Hepatocyte (in vitro differentiated cells): Measurements from ENCODE around the gene BCAS4. TPM values are rescaled to one million over a fixed set of nuclear protein-coding genes. Genes with fewer than 3 reads are reported as not detected.

Experiments used
- DNase-seq: peaks from one replicate; pipeline ENCODE4 v3.0.0-alpha.2; 2016; ENCODE audit warnings: low spot score
- H2AFZ ChIP-seq: fragments of 200-600 bp; sonication (generic); 2 replicates; pipeline ENCODE4 v1.6.0; 2016; ENCODE audit warnings: antibody characterized with exemption, mild to moderate bottlenecking
- H3K27ac ChIP-seq: fragments of 200-600 bp; sonication (generic); 2 replicates; pipeline ENCODE4 v1.5.1; 2016; ENCODE audit warnings: mild to moderate bottlenecking
- H3K27me3 ChIP-seq: fragments of 200-600 bp; sonication (generic); 2 replicates; pipeline ENCODE4 v1.6.1; 2016
- H3K36me3 ChIP-seq: fragments of 200-600 bp; sonication (generic); replicated peaks from 2 replicates; pipeline ENCODE4 v1.5.1; 2016; ENCODE audit warnings: low read depth; ENCODE audit not compliant: insufficient read depth
- H3K4me1 ChIP-seq: fragments of 200-600 bp; sonication (generic); 2 replicates; pipeline ENCODE4 v1.5.1; 2016; ENCODE audit warnings: mild to moderate bottlenecking, moderate library complexity; ENCODE audit not compliant: insufficient read depth
- H3K4me2 ChIP-seq: fragments of 200-600 bp; sonication (generic); 2 replicates; pipeline ENCODE4 v1.6.0; 2016
- H3K4me3 ChIP-seq: fragments of 200-600 bp; sonication (generic); 2 replicates; pipeline ENCODE4 v1.5.1; 2016; ENCODE audit warnings: mild to moderate bottlenecking
- H3K79me2 ChIP-seq: fragments of 200-600 bp; sonication (generic); 2 replicates; pipeline ENCODE4 v1.6.0; 2017; ENCODE audit warnings: mild to moderate bottlenecking
- H3K9me2 ChIP-seq: fragments of 200-600 bp; sonication (generic); replicated peaks from 2 replicates; pipeline ENCODE4 v1.6.0; 2017; ENCODE audit warnings: mild to moderate bottlenecking; ENCODE audit not compliant: insufficient read depth
- H3K9me3 ChIP-seq: fragments of 200-600 bp; sonication (generic); 2 replicates; pipeline ENCODE4 v1.5.1; 2016; ENCODE audit warnings: low read depth, mild to moderate bottlenecking
- H4K20me1 ChIP-seq: fragments of 200-600 bp; sonication (generic); 2 replicates; pipeline ENCODE4 v1.6.0; 2016; ENCODE audit warnings: mild to moderate bottlenecking; ENCODE audit not compliant: insufficient read depth, poor library complexity, severe bottlenecking
- EZH2 ChIP-seq: fragments of 200-600 bp; sonication (generic); IDR thresholded peaks from 2 replicates; pipeline ENCODE4 v1.6.1; 2016; ENCODE audit warnings: antibody characterized with exemption, mild to moderate bottlenecking, borderline replicate concordance
- EZH2phosphoT487 ChIP-seq: fragments of 200-600 bp; sonication (generic); IDR thresholded peaks from one replicate; pipeline ENCODE4 v1.6.1; 2018; ENCODE audit warnings: antibody characterized with exemption, mild to moderate bottlenecking, low read depth, moderate library complexity; ENCODE audit not compliant: unreplicated experiment, severe bottlenecking
- WGBS: methylation state at CpG from one replicate; pipeline ENCODE4 v1.1.6; 2016; ENCODE audit warnings: low lambda C conversion rate; ENCODE audit errors: missing lambda C conversion rate; 5-methylcytosine and 5-hydroxymethylcytosine counted together
- polyA plus RNA-seq: library from polyadenylated mRNA; unstranded; fragments of >200 nt; fragmentation: Nextera tagmentation; extraction: Ambion mirVana; gene quantifications from 2 replicates; pipeline ENCODE4 v1.2.1, GENCODE V29; 2016
- total RNA-seq: library from RNA; depleted of rRNA; stranded (reverse); fragments of >200 nt; gene quantifications from 2 replicates; pipeline ENCODE4 v1.2.3, GENCODE V29; 2014
- TF ChIP-seq, protein P1 (sequence below): fragments of 200-600 bp; sonication (generic); IDR thresholded peaks from 2 replicates; pipeline ENCODE4 v1.5.1; 2016; ENCODE audit warnings: antibody characterized with exemption, mild to moderate bottlenecking; ENCODE audit not compliant: poor library complexity

Gene BCAS4
- total and polyA plus RNA-seq, 2 experiments from 2014 or later, result 5.6 to 21.6 TPM

GRCh38 chr20:50852085-50852484 is 57.2 kb downstream of the BCAS4 start:
- TF ChIP-seq, protein P1, sequence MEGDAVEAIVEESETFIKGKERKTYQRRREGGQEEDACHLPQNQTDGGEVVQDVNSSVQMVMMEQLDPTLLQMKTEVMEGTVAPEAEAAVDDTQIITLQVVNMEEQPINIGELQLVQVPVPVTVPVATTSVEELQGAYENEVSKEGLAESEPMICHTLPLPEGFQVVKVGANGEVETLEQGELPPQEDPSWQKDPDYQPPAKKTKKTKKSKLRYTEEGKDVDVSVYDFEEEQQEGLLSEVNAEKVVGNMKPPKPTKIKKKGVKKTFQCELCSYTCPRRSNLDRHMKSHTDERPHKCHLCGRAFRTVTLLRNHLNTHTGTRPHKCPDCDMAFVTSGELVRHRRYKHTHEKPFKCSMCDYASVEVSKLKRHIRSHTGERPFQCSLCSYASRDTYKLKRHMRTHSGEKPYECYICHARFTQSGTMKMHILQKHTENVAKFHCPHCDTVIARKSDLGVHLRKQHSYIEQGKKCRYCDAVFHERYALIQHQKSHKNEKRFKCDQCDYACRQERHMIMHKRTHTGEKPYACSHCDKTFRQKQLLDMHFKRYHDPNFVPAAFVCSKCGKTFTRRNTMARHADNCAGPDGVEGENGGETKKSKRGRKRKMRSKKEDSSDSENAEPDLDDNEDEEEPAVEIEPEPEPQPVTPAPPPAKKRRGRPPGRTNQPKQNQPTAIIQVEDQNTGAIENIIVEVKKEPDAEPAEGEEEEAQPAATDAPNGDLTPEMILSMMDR, result no peak
- TF ChIP-seq EZH2phosphoT487 (no peak), EZH2 (no peak)
- H3K79me2 ChIP-seq, result no peaks in the 10 kb centered on the region
- H3K4me1 ChIP-seq, result peaks cover 17% of the 10 kb centered on the region
- no peak for DNase-seq
- no peaks in the 10 kb centered on the region for H3K36me3 ChIP-seq
- no peak overlapping the region for H3K4me3 ChIP-seq
- H3K27ac ChIP-seq, result no peak overlapping the region
- H3K9me2 ChIP-seq, result no peaks in the 10 kb centered on the region
- H3K27me3 ChIP-seq, result no peaks in the 10 kb centered on the region
- H2AFZ ChIP-seq, result no peak overlapping the region
- H4K20me1 ChIP-seq, result no peaks in the 10 kb centered on the region
- no peak overlapping the region for H3K4me2 ChIP-seq
- H3K9me3 ChIP-seq, result no peaks in the 10 kb centered on the region
- 97% methylated on average over 9 of the region's 9 CpGs for WGBS

- Histone ChIP-seq H3K9me2 (no peaks in the 10 kb centered on the region), H3K27ac (no peak overlapping the region), H3K9me3 (no peaks in the 10 kb centered on the region), H3K4me1 (peaks cover 12% of the 10 kb centered on the region), H2AFZ (no peak overlapping the region), H3K79me2 (no peaks in the 10 kb centered on the region), H3K27me3 (no peaks in the 10 kb centered on the region), H3K4me3 (no peak overlapping the region), H3K4me2 (no peak overlapping the region), H4K20me1 (no peaks in the 10 kb centered on the region), H3K36me3 (no peaks in the 10 kb centered on the region)
- DNase-seq, result no peak
- TF ChIP-seq, protein P1, result no peak
- no peak for TF ChIP-seq EZH2
- no peak for TF ChIP-seq EZH2phosphoT487
- 95% methylated on average over 18 of the region's 18 CpGs for WGBS
Observed at GRCh38 chr20:50854506-50855249, 59.8 kb downstream of the BCAS4 start.

DNA sequence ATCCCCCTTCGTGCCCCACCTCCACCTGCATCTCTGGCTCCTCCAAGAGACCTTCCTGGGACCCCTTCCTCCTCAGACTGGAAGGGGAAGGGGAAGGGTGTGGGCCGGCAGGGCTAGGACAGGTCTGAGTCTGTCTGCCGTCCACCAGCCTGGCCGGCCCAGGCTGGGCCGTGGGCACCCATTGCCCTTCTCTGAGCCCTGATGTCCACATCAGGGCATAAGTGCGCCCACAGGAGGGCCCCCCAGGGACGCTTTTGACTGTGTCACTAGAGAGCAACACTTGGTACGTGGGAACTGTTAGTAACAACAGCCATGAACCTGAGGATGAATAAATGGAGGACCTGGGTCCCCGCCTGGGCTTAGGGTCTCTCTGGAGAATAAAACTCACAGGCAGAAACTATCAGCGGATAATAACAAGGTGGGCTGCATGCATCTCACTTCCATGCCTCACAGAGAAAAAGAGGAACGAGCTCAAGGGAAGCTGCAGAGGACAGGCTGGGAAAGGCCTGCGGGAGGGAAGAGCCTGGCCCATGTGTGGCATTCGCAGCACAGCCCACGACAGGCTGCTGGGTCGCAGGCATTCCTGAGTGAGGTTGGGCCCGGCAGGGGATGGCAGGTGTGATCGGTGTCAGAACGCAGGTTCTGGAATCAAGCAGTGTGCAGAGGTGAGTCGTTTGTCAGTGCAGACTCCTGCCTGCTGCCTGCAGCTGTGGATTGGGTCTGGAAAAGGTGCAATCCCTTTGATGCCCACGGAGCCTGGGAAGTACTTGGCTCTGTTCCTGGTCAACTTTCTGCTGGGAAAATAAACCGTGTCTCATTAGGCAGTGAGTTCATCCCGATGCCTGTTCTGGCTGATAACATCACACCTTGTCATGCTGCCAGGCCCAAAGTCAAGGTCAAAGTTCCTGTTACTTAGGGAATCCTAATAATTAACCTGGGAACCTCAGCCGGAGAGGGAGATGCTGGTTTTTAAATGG is 60.9 kb downstream of the BCAS4 start:
- peaks cover 12% of the 10 kb centered on the region for H3K4me1 ChIP-seq
- H2AFZ ChIP-seq, result no peak overlapping the region
- H4K20me1 ChIP-seq, result no peaks in the 10 kb centered on the region
- peak overlapping the region; percentile 19 for H3K4me2 ChIP-seq
- no peaks in the 10 kb centered on the region for H3K27me3 ChIP-seq
- WGBS, result 49% methylated on average over 23 of the region's 23 CpGs
- peak; percentile 73 for DNase-seq
- no peaks in the 10 kb centered on the region for H3K9me3 ChIP-seq
- H3K27ac ChIP-seq, result peak overlapping the region; percentile 75
- H3K79me2 ChIP-seq, result no peaks in the 10 kb centered on the region
- H3K9me2 ChIP-seq, result no peaks in the 10 kb centered on the region
- H3K4me3 ChIP-seq, result no peak overlapping the region
- no peak for TF ChIP-seq EZH2phosphoT487
- TF ChIP-seq EZH2, result no peak
- TF ChIP-seq, protein P1, result no peak
- no peaks in the 10 kb centered on the region for H3K36me3 ChIP-seq
